Activated CD4-positive, CD25-positive, alpha-beta regulatory T cell treated with anti-CD3 and anti-CD28 coated beads, Interleukin-2, amount 50 U/mL, for 72 hours (primary cell): ENCODE results near the gene NLRP11.
"Not testable (repeated sequence)": the region's sequence is repeated elsewhere in the genome, so short reads cannot be mapped to it uniquely, and the experiment has no call there.

ENCODE experiments used
- DNase-seq: peaks from one replicate; pipeline ENCODE4 v3.0.0; 2021

NLRP11 gene

DNA sequence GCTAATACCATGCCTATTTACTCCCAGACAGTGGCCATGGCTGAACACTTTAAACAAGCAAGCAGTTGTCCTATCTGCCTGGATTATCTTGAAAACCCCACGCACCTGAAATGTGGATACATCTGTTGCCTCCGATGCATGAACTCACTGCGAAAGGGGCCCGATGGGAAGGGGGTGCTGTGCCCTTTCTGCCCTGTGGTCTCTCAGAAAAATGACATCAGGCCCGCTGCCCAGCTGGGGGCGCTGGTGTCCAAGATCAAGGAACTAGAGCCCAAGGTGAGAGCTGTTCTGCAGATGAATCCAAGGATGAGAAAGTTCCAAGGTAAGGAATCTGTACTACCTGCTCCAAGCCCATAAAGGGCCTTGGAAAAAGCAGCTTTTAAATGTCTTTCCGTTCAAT lies 54.3 kb downstream of the NLRP11 start:
- no peak for DNase-seq

DNA sequence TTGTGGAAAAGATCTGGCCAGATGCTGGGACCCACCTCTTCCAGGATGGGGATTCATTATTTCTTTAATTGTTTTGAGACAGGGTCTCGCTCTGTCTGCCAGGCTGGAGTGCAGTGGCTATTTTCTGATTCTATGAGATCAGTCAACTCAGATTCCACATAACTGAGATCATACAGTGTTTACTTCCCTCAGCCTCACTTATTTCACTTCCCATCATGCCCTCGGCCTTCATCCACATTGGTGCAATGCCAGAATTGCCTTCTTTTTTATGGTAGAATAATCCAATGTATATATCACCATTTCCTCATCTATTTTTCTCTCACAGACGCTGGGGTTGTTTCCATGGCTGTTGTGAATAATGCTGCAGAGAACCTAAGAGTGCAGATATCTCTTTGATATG lies 62.2 kb downstream of the NLRP11 start:
- DNase-seq, result not testable (repeated sequence)

- DNase-seq, result not testable (repeated sequence)
These were observed 63.0 kb downstream of the NLRP11 start, which contains the start of gene RFPL4AL1 for GRCh38 chr19:55768818-55769217. TSS of gene RFPL4AL1 (plus strand) at chr19:55769118. CDS start at chr19:55771805, 2,687 bp downstream.

- DNase-seq, result no peak
These were observed 65.3 kb downstream of the NLRP11 start for GRCh38 chr19:55766466-55766865.

- DNase-seq, result not testable (repeated sequence)
These were observed 73.0 kb downstream of the NLRP11 start, which contains the start of gene RFPL4A for GRCh38 chr19:55758797-55759196. TSS of gene RFPL4A (plus strand) at chr19:55759097. CDS start at chr19:55761801, 2,704 bp downstream.

GRCh38 chr19:55756808-55757207 lies 75.0 kb downstream of the NLRP11 start:
- DNase-seq, result not testable (repeated sequence)

DNA sequence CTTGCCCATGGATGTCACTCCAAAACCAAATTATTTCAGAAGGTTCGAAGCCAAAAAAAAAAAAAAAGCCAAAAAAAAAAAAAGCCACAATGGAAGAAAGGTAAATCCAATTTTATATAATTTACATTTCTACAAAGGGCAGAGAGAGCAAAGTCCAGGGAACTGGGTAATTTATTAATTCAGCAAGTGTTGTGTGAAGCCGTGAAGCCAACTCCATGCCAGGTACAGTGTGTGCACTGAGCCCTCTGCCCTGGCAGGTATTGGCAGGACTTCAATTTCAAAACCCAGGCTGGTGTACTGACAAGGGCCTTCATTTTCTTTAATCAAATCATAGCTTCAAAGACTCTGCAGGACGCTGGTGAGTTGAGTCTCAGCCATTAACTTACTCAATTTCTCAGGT lies 78.4 kb downstream of the NLRP11 start:
- no peak for DNase-seq

- no peak for DNase-seq
These were observed 81.1 kb downstream of the NLRP11 start for GRCh38 chr19:55750715-55751114.

DNA sequence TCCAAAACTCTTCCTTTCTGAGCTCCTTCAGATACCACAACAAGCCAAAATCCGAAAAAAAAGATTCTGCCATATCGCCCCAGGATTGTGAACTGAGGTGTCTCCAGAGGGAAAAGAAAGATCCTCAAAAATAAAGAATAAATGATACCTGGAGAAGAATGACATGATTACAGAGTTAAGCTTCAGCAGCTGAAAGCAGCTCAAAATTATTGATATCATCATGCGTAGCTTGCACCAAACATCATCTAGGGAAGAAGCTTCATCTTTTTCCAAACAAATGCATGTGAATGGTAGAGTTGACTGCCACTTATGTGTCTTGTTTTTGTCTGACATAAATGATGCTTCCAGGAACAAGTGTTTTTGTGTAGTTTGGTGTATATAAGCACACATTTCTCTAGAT lies 93.5 kb downstream of the NLRP11 start, which contains the start of gene NLRP9:
NLRP9 (minus strand) TSS at position 101 of the 400 bp plus-strand sequence; CDS start at position 73, 28 bp downstream.
- no peak for DNase-seq
